ENCODE data around the gene TAOK2.

TAOK2 gene

GRCh38 chr16:29987371-29988085, 13.9 kb downstream of the TAOK2 start:
- no peak for DNase-seq (ENCODE audit: low spot score)

GRCh38 chr16:29988346-29989075, 14.8 kb downstream of the TAOK2 start:
- no peak for DNase-seq (ENCODE audit: low spot score)

- no peak for DNase-seq (ENCODE audit: low spot score)
These were observed 15.6 kb downstream of the TAOK2 start for GRCh38 chr16:29989111-29989858.

- no peak for DNase-seq (ENCODE audit: low spot score)
These were observed 16.4 kb downstream of the TAOK2 start for GRCh38 chr16:29990034-29990433.

- DNase-seq (ENCODE audit: low spot score) = no peak
These were observed 17.4 kb downstream of the TAOK2 start for GRCh38 chr16:29990883-29991570.

GRCh38 chr16:29991571-29991904, 17.9 kb downstream of the TAOK2 start:
- no peak for DNase-seq (ENCODE audit: low spot score)

GRCh38 chr16:29992344-29992967, 18.8 kb downstream of the TAOK2 start:
- DNase-seq (ENCODE audit: low spot score) = no peak

GRCh38 chr16:29993191-29993902, 19.7 kb downstream of the TAOK2 start:
- DNase-seq (ENCODE audit: low spot score) = no peak

- no peak for DNase-seq (ENCODE audit: low spot score)
These were observed 20.4 kb downstream of the TAOK2 start for GRCh38 chr16:29993903-29994599.

- DNase-seq (ENCODE audit: low spot score) = peak; percentile 69
These were observed 21.1 kb downstream of the TAOK2 start for GRCh38 chr16:29994600-29995323.

GRCh38 chr16:29995324-29995910, 21.7 kb downstream of the TAOK2 start, which contains the start of gene HIRIP3:
HIRIP3 (minus strand) TSS chr16:29995617; CDS start chr16:29995605, 12 bp downstream.
- DNase-seq (ENCODE audit: low spot score) = peak; percentile 78

- peak; percentile 96 for DNase-seq (ENCODE audit: low spot score)
These were observed 22.5 kb downstream of the TAOK2 start, which contains the start of gene INO80E for GRCh38 chr16:29995911-29996765. INO80E (plus strand) TSS chr16:29996241; CDS start chr16:29996311, 70 bp downstream.

- DNase-seq (ENCODE audit: low spot score) = no peak
These were observed 23.1 kb downstream of the TAOK2 start for GRCh38 chr16:29996766-29997250.

- DNase-seq (ENCODE audit: low spot score) = no peak
These were observed 25.9 kb downstream of the TAOK2 start for GRCh38 chr16:29999605-30000004.

GRCh38 chr16:30000735-30001631, 27.3 kb downstream of the TAOK2 start:
- DNase-seq (ENCODE audit: low spot score) = no peak

GRCh38 chr16:30002614-30003346, 29.1 kb downstream of the TAOK2 start:
- DNase-seq (ENCODE audit: low spot score) = no peak

Data from kidney tubule cell (primary cell).